Spleen (tissue), 11 donors: ENCODE measurements around the gene SARNP. TPM values are rescaled to one million over a fixed set of nuclear protein-coding genes. Genes with fewer than 3 reads are reported as not detected.

Experiments
- DNase-seq: peaks from one replicate; pipeline ENCODE4 v3.0.0-alpha.2; 2020
- H3K27ac ChIP-seq, 8 donors: fragments of 200-600 bp; sonication (generic) in 7 of 8; 1 replicate in 4 of 8; 2 replicates in 4 of 8; pipeline versions ENCODE4 v1.5.0 to v1.8.0; 2016 to 2021; ENCODE audit warnings: inconsistent platforms in 4 of 8, mild to moderate bottlenecking in 4 of 8, moderate library complexity in 1 of 8
- H3K27me3 ChIP-seq, 7 donors: fragments of 200-600 bp; sonication (generic) in 6 of 7; replicated peaks in 1 of 7; 1 replicate in 4 of 7; 2 replicates in 3 of 7; pipeline versions ENCODE4 v1.5.0 to v1.8.0; 2016 to 2021; ENCODE audit warnings: inconsistent platforms in 3 of 7, mild to moderate bottlenecking in 1 of 7
- H3K36me3 ChIP-seq, 6 donors: fragments of 200-600 bp; sonication (generic) in 5 of 6; 1 replicate in 4 of 6; 2 replicates in 2 of 6; pipeline versions ENCODE4 v1.5.0 to v1.8.0; 2016 to 2021; ENCODE audit warnings: inconsistent platforms in 2 of 6
- H3K4me1 ChIP-seq, 6 donors: fragments of 200-600 bp; sonication (generic) in 5 of 6; 1 replicate in 3 of 6; 2 replicates in 3 of 6; pipeline versions ENCODE4 v1.5.0 to v1.8.0; 2016 to 2021; ENCODE audit warnings: inconsistent platforms in 3 of 6
- H3K4me3 ChIP-seq, 8 donors: fragments of 200-600 bp; sonication (generic) in 7 of 8; 1 replicate in 4 of 8; 2 replicates in 4 of 8; pipeline versions ENCODE4 v1.5.0 to v1.8.0; 2016 to 2021; ENCODE audit warnings: inconsistent platforms in 4 of 8, mild to moderate bottlenecking in 4 of 8, moderate library complexity in 2 of 8
- H3K9me3 ChIP-seq, 8 donors: fragments of 200-600 bp; sonication (generic) in 7 of 8; 1 replicate in 4 of 8; 2 replicates in 4 of 8; pipeline versions ENCODE4 v1.5.0 to v1.8.0; 2016 to 2021; ENCODE audit warnings: inconsistent platforms in 4 of 8
- CTCF ChIP-seq, 11 experiments: fragments of 200-600 bp in 7 of 11; fragments of 450-650 bp in 4 of 11; sonication (generic) in 4 of 11; IDR thresholded peaks in 8 of 11; conservative IDR thresholded peaks in 3 of 11; 1 replicate in 7 of 11; 2 replicates in 4 of 11; pipeline versions ENCODE4 v1.4.0 to v1.8.0; 2016 to 2021; ENCODE audit warnings: antibody characterized with exemption in 11 of 11, inconsistent platforms in 4 of 11, mild to moderate bottlenecking in 1 of 11
- POLR2A ChIP-seq, 3 donors: fragments of 450-650 bp; IDR thresholded peaks; one replicate each; pipeline ENCODE4 v1.5.1; 2017; ENCODE audit warnings: antibody characterized with exemption in 3 of 3, mild to moderate bottlenecking in 1 of 3
- POLR2AphosphoS5 ChIP-seq, 3 donors: sonication (generic); formaldehyde crosslinking; IDR thresholded peaks; one replicate each; pipeline ENCODE4 v1.5.1; 2017; ENCODE audit warnings: antibody characterized with exemption in 3 of 3
- WGBS, 5 donors: extraction: QIAGEN DNeasy Blood & Tissue Kit in 3 of 5; methylation state at CpG; one replicate each; pipeline versions ENCODE4 v1.1.5 to v1.1.7; 2013 to 2018; 5-methylcytosine and 5-hydroxymethylcytosine counted together
- intact Hi-C: fragments of 100-400 bp; cut with DNase I; formaldehyde crosslinking; loops from one replicate; pipeline ENCODE4 v1.15.0; 2023; ENCODE audit warnings: low total_unique reads
- polyA plus RNA-seq, 3 donors: library from polyadenylated mRNA; stranded (reverse); fragments of 200-250 nt; gene quantifications; one replicate each; pipeline ENCODE4 v1.2.1, GENCODE V29; 2013
- small RNA-seq, 4 donors: library from RNA; depleted of rRNA; stranded (forward); fragments of <200 nt; gene quantifications; one replicate each; pipeline ENCODE3, GENCODE V24; 2016
- total RNA-seq, 7 donors: library from RNA; depleted of rRNA in 3 of 7; stranded (reverse); fragments of >200 nt in 3 of 7; fragmentation: NEBNext Ultra II Directional in 4 of 7; extraction: Animal tissue kit (Norgen Biotek cat#: 25700) in 4 of 7; gene quantifications; one replicate each; pipeline versions ENCODE4 v1.1.0 to v1.2.1, GENCODE V29; 2016 to 2021
- donor health status: healthy with polysubstance abuse.
- donor health status: DM: no; HTN: no; CAD: no; lungs with moderate emphysema.
- donor health status: DM: no; HTN: no; CAD: no.
- donor health status: Bipolar disorder and iron deficiency.
- donor health status: healthy.
- donor health status: DM: no; HTN: no; CAD: no.
- donor health status: DM: yes; HTN: yes; CAD: no.

SARNP gene
- total and polyA plus RNA-seq, 10 donors: 40.0 to 97.6 (median 60.3) TPM

- H3K4me1 ChIP-seq: peaks cover 21 to 57% (median 40%) of the 10 kb centered on the region in 6 donors
These were observed 105.6 kb downstream of the SARNP start for GRCh38 chr12:55711786-55712553.

GRCh38 chr12:55708695-55709233 lies 108.8 kb downstream of the SARNP start:
- intact Hi-C loops: no loop called here
- peak; percentile 45 for DNase-seq
- TF ChIP-seq POLR2A (IDR thresholded peaks at IDR 0.05) (no peak), POLR2AphosphoS5 (IDR thresholded peaks at IDR 0.05) (no peak), CTCF (IDR thresholded peaks at IDR 0.05 in 8 of 11, conservative IDR thresholded peaks at IDR 0.05 in 3 of 11) (no peak)
- Histone ChIP-seq H3K9me3 (no peaks in the 10 kb centered on the region), H3K27me3 (peaks cover 0 to 28% (median 0%) of the 10 kb centered on the region in 7 donors), H3K4me1 (peaks cover 12 to 62% (median 33%) of the 10 kb centered on the region in 6 donors), H3K27ac (peak overlapping the region in 3 of 8 donors; percentile 18 to 56 (median 48)), H3K4me3 (peak overlapping the region in 4 of 8 donors; percentile 67 to 90 (median 71)), H3K36me3 (no peaks in the 10 kb centered on the region)
- WGBS, 5 donors: 0 to 8% (median 1%) methylated on average over 3 of the region's 3 CpGs

More at GRCh38 chr12:55711786-55712553, 105.6 kb downstream of the SARNP start:
- WGBS, 5 donors: 75 to 89% (median 81%) methylated on average over 4 of the region's 4 CpGs
- Histone ChIP-seq H3K36me3 (no peaks in the 10 kb centered on the region), H3K4me3 (no peak overlapping the region), H3K27me3 (peaks cover 0 to 26% (median 0%) of the 10 kb centered on the region in 7 donors), H3K27ac (peak overlapping the region in 4 of 8 donors; percentile 13 to 51 (median 46)), H3K9me3 (no peaks in the 10 kb centered on the region)
- peak; percentile 39 for DNase-seq
- intact Hi-C loops: no loop called here
- TF ChIP-seq POLR2A (IDR thresholded peaks at IDR 0.05) (no peak), CTCF (IDR thresholded peaks at IDR 0.05 in 8 of 11, conservative IDR thresholded peaks at IDR 0.05 in 3 of 11) (no peak), POLR2AphosphoS5 (IDR thresholded peaks at IDR 0.05) (no peak)

- Histone ChIP-seq H3K4me1 (peaks cover 12 to 63% (median 31%) of the 10 kb centered on the region in 6 donors), H3K4me3 (peak within 1 kb of the TSS; percentile 51 to 90 (median 62)), H3K27me3 (peaks cover 0 to 28% (median 0%) of the 10 kb centered on the region in 7 donors), H3K36me3 (no peaks in the 10 kb centered on the region), H3K27ac (peak within 1 kb of the TSS in 3 of 8 donors; percentile 18 to 56 (median 48)), H3K9me3 (no peaks in the 10 kb centered on the region)
- no peak for TF ChIP-seq CTCF (IDR thresholded peaks at IDR 0.05 in 8 of 11, conservative IDR thresholded peaks at IDR 0.05 in 3 of 11)
- peak in 2 of 3 donors; percentile 34 to 38 for TF ChIP-seq POLR2AphosphoS5 (IDR thresholded peaks at IDR 0.05)
- TF ChIP-seq POLR2A (IDR thresholded peaks at IDR 0.05): no peak
- 1 to 2% (median 1%) methylated on average over 21 to 39 of the region's 39 CpGs for WGBS, 5 donors
- intact Hi-C loops: no loop called here
- peak; percentile 92 for DNase-seq
These were observed 109.5 kb downstream of the SARNP start, which contains the start of gene ITGA7 for GRCh38 chr12:55707841-55708694. Gene ITGA7, minus strand, starts transcription at chr12:55707904. Its CDS starts 222 bp downstream, at chr12:55707682.

Small RNA genes within 50 kb of the gene (small RNA-seq; reads per million reads assigned to genes)
- gene AC009779.1: 0 reads per million in 4 donors
- 0 reads per million in 4 donors for gene RF00017

Other genes with a start within 250 kb of the SARNP start
- not detected for gene OR2AP1, start 245.3 kb downstream of the SARNP start, total RNA-seq
- not detected for gene OR2AP1, start 245.3 kb downstream of the SARNP start, polyA plus RNA-seq
- not detected for gene OR10P1, start 180.8 kb downstream of the SARNP start, total RNA-seq
- not detected for gene OR10P1, start 180.8 kb downstream of the SARNP start, polyA plus RNA-seq
- gene ITGA7, start 109.8 kb downstream of the SARNP start, total RNA-seq: 10 to 100 TPM; 13.8 to 93.2 (median 24.7) TPM
- 10 to 100 TPM in 1 of 3 donors, 1 to 10 TPM in 2; 4.4 to 18.0 (median 8.6) TPM for gene ITGA7, start 109.8 kb downstream of the SARNP start, polyA plus RNA-seq
- gene BLOC1S1, start 101.7 kb downstream of the SARNP start, total RNA-seq: 100 to 1,000 TPM; 113 to 228 (median 141) TPM
- 100 to 1,000 TPM; 278 to 304 (median 282) TPM for gene BLOC1S1, start 101.7 kb downstream of the SARNP start, polyA plus RNA-seq
- gene RDH5, start 97.3 kb downstream of the SARNP start, total RNA-seq: 10 to 100 TPM in 5 of 7 donors, 1 to 10 TPM in 2; 7.4 to 17.4 (median 15.5) TPM
- 10 to 100 TPM in 1 of 3 donors, 1 to 10 TPM in 2; 4.7 to 12.1 (median 9.9) TPM for gene RDH5, start 97.3 kb downstream of the SARNP start, polyA plus RNA-seq
- 100 to 1,000 TPM; 440 to 750 (median 627) TPM for gene CD63, start 88.7 kb downstream of the SARNP start, total RNA-seq
- 100 to 1,000 TPM; 395 to 693 (median 509) TPM for gene CD63, start 88.7 kb downstream of the SARNP start, polyA plus RNA-seq
- 10 to 100 TPM in 5 of 7 donors, 1 to 10 TPM in 2; 6.1 to 14.5 (median 10.7) TPM for gene GDF11, start 74.6 kb downstream of the SARNP start, total RNA-seq
- 1 to 10 TPM; 3.5 to 5.5 (median 4.0) TPM for gene GDF11, start 74.6 kb downstream of the SARNP start, polyA plus RNA-seq
- 10 to 100 TPM; 18.8 to 34.6 (median 27.9) TPM for gene ORMDL2, start 317 bp upstream of the SARNP start, total RNA-seq
- gene ORMDL2, start 317 bp upstream of the SARNP start, polyA plus RNA-seq: 10 to 100 TPM; 21.7 to 28.9 (median 28.1) TPM
- 10 to 100 TPM; 28.2 to 45.0 (median 36.9) TPM for gene DNAJC14, start 11.9 kb upstream of the SARNP start, total RNA-seq
- 10 to 100 TPM; 10.6 to 23.3 (median 13.5) TPM for gene DNAJC14, start 11.9 kb upstream of the SARNP start, polyA plus RNA-seq
- 100 to 1,000 TPM in 1 of 7 donors, 10 to 100 TPM in 6; 28.1 to 100 (median 72.2) TPM for gene MMP19, start 25.2 kb upstream of the SARNP start, total RNA-seq
- 10 to 100 TPM in 2 of 3 donors, 1 to 10 TPM in 1; 7.9 to 13.7 (median 10.5) TPM for gene MMP19, start 25.2 kb upstream of the SARNP start, polyA plus RNA-seq
- gene PYM1, start 110.2 kb upstream of the SARNP start, total RNA-seq: 10 to 100 TPM; 26.7 to 40.7 (median 36.6) TPM
- 10 to 100 TPM; 48.3 to 54.0 (median 51.2) TPM for gene PYM1, start 110.2 kb upstream of the SARNP start, polyA plus RNA-seq
- 100 to 1,000 TPM; 132 to 261 (median 197) TPM for gene DGKA, start 113.4 kb upstream of the SARNP start, total RNA-seq
- gene DGKA, start 113.4 kb upstream of the SARNP start, polyA plus RNA-seq: 100 to 1,000 TPM in 2 of 3 donors, 10 to 100 TPM in 1; 73.8 to 136 (median 105) TPM
- 1 to 10 TPM in 3 of 7 donors, under 1 TPM in 4; 0.44 to 1.6 (median 0.85) TPM for gene PMEL, start 148.3 kb upstream of the SARNP start, total RNA-seq
- under 1 TPM; 0.15 to 0.50 (median 0.29) TPM for gene PMEL, start 148.3 kb upstream of the SARNP start, polyA plus RNA-seq
- gene CDK2, start 149.1 kb upstream of the SARNP start, total RNA-seq: 10 to 100 TPM; 21.4 to 46.6 (median 30.9) TPM
- 10 to 100 TPM; 11.9 to 16.2 (median 12.9) TPM for gene CDK2, start 149.1 kb upstream of the SARNP start, polyA plus RNA-seq
- gene RAB5B, start 156.4 kb upstream of the SARNP start, total RNA-seq: 100 to 1,000 TPM in 1 of 7 donors, 10 to 100 TPM in 6; 70.5 to 101 (median 94.4) TPM
- gene RAB5B, start 156.4 kb upstream of the SARNP start, polyA plus RNA-seq: 10 to 100 TPM; 30.9 to 48.4 (median 35.1) TPM
- 10 to 100 TPM; 13.1 to 29.1 (median 19.8) TPM for gene SUOX, start 179.6 kb upstream of the SARNP start, total RNA-seq
- 1 to 10 TPM; 6.0 to 8.1 (median 6.1) TPM for gene SUOX, start 179.6 kb upstream of the SARNP start, polyA plus RNA-seq
- 1 to 10 TPM; 3.1 to 9.3 (median 6.2) TPM for gene IKZF4, start 203.3 kb upstream of the SARNP start, total RNA-seq
- 1 to 10 TPM in 2 of 3 donors, under 1 TPM in 1; 0.80 to 1.6 (median 1.4) TPM for gene IKZF4, start 203.3 kb upstream of the SARNP start, polyA plus RNA-seq
- gene RPS26, start 224.2 kb upstream of the SARNP start, total RNA-seq: 100 to 1,000 TPM in 3 of 7 donors, 10 to 100 TPM in 4; 15.3 to 674 (median 76.8) TPM
- gene RPS26, start 224.2 kb upstream of the SARNP start, polyA plus RNA-seq: 1,000 to 10,000 TPM; 1,592 to 2,958 (median 1,751) TPM